Measurements from ENCODE around the gene DOCK2.

GRCh38 chr5:169647566-169647965 is 10.5 kb downstream of the DOCK2 start:
- TF ChIP-seq CTCF (IDR thresholded peaks at IDR 0.05 in 2 of 3, conservative IDR thresholded peaks at IDR 0.05 in 1 of 3; ENCODE audit: insufficient read depth in 2 of 3, low read depth in 1 of 3, low read length in 3 of 3) (no peak), U2AF1 (optimal IDR thresholded peaks at IDR 0.05; ENCODE audit: low read depth, low read length) (no peak), MYNN (IDR thresholded peaks at IDR 0.05) (no peak), MYNN (CRISPR knock-in tag; IDR thresholded peaks at IDR 0.05) (no peak), ZFX (CRISPR knock-in tag; IDR thresholded peaks at IDR 0.05) (no peak), KLF6 (CRISPR knock-in tag; IDR thresholded peaks at IDR 0.05; ENCODE audit: borderline replicate concordance) (no peak), SRSF7 (optimal IDR thresholded peaks at IDR 0.05; ENCODE audit: low read depth, low read length) (no peak), RAD51 (IDR thresholded peaks at IDR 0.05; ENCODE audit: borderline replicate concordance, low read depth) (no peak), NR2C1 (IDR thresholded peaks at IDR 0.05) (no peak), NR2C1 (tag; IDR thresholded peaks at IDR 0.05) (no peak), KLF1 (tag; IDR thresholded peaks at IDR 0.05) (no peak)
- TF ChIP-seq, protein P1, sequence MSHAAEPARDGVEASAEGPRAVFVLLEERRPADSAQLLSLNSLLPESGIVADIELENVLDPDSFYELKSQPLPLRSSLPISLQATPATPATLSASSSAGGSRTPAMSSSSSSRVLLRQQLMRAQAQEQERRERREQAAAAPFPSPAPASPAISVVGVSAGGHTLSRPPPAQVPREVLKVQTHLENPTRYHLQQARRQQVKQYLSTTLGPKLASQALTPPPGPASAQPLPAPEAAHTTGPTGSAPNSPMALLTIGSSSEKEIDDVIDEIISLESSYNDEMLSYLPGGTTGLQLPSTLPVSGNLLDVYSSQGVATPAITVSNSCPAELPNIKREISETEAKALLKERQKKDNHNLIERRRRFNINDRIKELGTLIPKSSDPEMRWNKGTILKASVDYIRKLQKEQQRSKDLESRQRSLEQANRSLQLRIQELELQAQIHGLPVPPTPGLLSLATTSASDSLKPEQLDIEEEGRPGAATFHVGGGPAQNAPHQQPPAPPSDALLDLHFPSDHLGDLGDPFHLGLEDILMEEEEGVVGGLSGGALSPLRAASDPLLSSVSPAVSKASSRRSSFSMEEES (CRISPR knock-in tag; IDR thresholded peaks at IDR 0.05) = no peak
- TF ChIP-seq, protein P2, sequence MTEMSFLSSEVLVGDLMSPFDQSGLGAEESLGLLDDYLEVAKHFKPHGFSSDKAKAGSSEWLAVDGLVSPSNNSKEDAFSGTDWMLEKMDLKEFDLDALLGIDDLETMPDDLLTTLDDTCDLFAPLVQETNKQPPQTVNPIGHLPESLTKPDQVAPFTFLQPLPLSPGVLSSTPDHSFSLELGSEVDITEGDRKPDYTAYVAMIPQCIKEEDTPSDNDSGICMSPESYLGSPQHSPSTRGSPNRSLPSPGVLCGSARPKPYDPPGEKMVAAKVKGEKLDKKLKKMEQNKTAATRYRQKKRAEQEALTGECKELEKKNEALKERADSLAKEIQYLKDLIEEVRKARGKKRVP (CRISPR knock-in tag; IDR thresholded peaks at IDR 0.05) = no peak

Measured in K562 (cell line).